ENCODE measurements around the gene GNAS-AS1.

Gene GNAS-AS1

DNA sequence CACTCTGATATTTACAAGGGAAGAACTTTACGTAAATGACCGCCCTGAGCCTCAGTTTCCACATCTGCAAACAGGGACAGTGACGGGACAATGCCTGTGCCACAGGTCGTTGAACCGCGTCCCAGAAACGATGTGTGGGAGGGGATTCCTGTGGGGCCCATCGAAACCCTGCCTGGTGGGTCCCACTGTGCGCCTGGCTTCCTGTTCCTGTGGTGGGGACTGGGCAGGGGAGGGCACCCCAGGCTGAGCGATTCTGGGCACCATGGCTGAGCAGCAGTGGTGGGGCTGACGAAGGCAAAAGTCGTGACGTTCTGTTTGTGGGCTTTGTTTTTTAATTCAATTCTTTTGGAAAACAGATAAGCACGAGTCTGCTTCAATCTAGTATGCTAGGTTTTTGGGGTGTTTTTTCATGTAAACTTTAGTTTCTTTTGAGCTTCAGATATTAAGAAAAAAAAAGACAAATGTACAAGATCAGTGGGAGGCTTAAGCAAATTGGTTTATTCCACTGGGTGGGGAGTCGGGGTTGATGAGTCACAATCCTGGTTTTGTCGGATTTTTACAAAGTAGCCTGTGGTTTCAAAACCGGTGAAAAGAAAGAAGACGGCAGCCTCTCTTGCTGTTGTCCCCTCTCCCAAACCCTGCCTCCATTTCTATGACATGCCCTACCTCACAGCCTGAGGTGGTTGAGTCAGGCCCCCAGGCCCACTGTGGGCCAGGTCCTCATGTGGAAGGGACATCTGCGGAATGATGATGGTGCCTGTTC, 40.4 kb downstream of the GNAS-AS1 start:
- TF ChIP-seq POLR2A (IDR thresholded peaks at IDR 0.05; ENCODE audit: low read depth, low read length) = no peak
- FAIRE-seq (no peak), DNase-seq (ENCODE audit: insufficient read length, low spot score) (no peak)

GRCh38 chr20:58808271-58809046, 42.2 kb downstream of the GNAS-AS1 start:
- TF ChIP-seq POLR2A (IDR thresholded peaks at IDR 0.05; ENCODE audit: low read depth, low read length) = no peak
- FAIRE-seq = no peak
- no peak for DNase-seq (ENCODE audit: insufficient read length, low spot score)

DNA sequence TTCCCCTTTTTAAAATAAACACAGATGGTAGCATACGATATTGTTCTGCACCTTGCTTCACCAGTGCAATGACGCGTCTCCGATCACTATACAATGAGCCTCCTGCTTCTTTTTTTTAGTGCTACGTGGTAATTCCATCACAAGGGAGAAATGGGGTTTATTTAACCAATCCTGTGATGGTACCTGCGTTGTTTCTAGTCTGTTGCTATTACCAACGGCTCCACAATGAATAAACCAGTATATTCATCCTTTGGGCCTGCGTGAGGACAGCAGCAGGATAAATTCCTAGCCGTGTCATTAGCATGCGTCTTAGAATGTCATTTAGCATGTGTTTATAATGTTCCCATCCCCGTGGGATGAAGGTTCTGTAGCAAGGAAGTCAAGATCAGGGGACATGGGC, 42.9 kb downstream of the GNAS-AS1 start:
- FAIRE-seq (no peak), DNase-seq (ENCODE audit: insufficient read length, low spot score) (no peak)
- no peak for TF ChIP-seq POLR2A (IDR thresholded peaks at IDR 0.05; ENCODE audit: low read depth, low read length)

- TF ChIP-seq POLR2A (IDR thresholded peaks at IDR 0.05; ENCODE audit: low read depth, low read length) = no peak
- FAIRE-seq (no peak), DNase-seq (ENCODE audit: insufficient read length, low spot score) (no peak)
Observed at GRCh38 chr20:58803533-58803932, 47.2 kb downstream of the GNAS-AS1 start.

GRCh38 chr20:58802061-58802460, 48.6 kb downstream of the GNAS-AS1 start:
- no peak for FAIRE-seq
- DNase-seq (ENCODE audit: insufficient read length, low spot score) = no peak

GRCh38 chr20:58800134-58800871, 50.4 kb downstream of the GNAS-AS1 start:
- FAIRE-seq = no peak
- DNase-seq (ENCODE audit: insufficient read length, low spot score) = no peak
- no peak for TF ChIP-seq POLR2A (IDR thresholded peaks at IDR 0.05; ENCODE audit: low read depth, low read length)

More at GRCh38 chr20:58802061-58802460, 48.6 kb downstream of the GNAS-AS1 start:
- TF ChIP-seq POLR2A (IDR thresholded peaks at IDR 0.05; ENCODE audit: low read depth, low read length) = no peak

GRCh38 chr20:58797371-58798338, 53.0 kb downstream of the GNAS-AS1 start:
- no peak for FAIRE-seq
- no peak for TF ChIP-seq POLR2A (IDR thresholded peaks at IDR 0.05; ENCODE audit: low read depth, low read length)
- DNase-seq (ENCODE audit: insufficient read length, low spot score) = no peak

DNA sequence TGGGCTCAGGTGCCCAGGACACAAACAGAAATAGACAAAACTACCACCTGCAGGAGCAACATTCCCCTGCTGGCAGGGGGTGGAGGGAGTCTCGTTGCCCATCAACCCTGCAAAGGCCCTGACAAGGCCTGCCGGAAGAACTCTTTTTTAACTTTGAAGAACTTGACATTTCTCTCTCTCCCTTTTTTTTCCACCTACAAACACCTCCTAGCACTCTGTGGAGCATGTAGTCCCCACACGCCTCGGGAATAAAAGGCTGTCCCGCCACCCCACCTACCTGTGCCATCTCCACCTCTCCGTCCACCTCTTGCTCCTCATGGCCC, 54.8 kb downstream of the GNAS-AS1 start:
- DNase-seq (ENCODE audit: insufficient read length, low spot score) (no peak), FAIRE-seq (no peak)
- no peak for TF ChIP-seq POLR2A (IDR thresholded peaks at IDR 0.05; ENCODE audit: low read depth, low read length)

DNA sequence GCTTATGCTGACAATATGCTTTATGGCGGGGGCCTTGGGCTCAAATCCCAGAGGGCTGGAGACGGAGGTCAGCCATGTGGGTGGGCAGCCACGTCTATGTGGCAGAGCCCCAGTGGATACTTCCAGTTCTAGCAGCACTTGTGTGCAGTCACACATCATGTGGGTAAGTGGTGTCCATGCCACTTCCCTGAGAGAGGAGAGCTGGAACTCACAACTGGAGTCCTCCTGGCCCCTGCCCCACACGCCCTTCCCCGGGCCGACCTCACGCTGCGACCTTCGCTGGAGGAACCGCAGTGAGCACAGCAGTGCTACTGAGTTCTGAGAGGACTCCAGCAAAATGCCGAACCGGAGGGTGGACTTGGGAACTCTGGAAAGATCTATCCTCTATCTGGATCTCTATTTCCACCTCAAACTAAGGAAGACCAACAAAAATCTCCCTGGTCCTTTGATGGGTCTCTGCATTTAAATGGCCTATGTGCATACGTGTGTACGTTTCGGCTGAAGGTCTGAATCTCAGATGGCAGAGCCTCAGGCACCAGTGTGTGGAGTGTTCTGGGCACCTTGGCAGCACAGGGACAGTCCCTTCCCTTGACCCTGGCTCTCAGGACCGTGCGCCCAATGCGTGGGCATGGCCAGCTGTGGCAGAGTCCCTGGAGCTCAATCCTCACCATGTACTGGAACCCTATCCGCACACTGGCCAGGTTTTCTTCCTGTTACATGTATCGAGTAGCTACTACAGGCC, 55.4 kb downstream of the GNAS-AS1 start:
- TF ChIP-seq POLR2A (IDR thresholded peaks at IDR 0.05; ENCODE audit: low read depth, low read length) = no peak
- no peak for DNase-seq (ENCODE audit: insufficient read length, low spot score)
- no peak for FAIRE-seq

- no peak for TF ChIP-seq POLR2A (IDR thresholded peaks at IDR 0.05; ENCODE audit: low read depth, low read length)
- DNase-seq (ENCODE audit: insufficient read length, low spot score) = no peak
- no peak for FAIRE-seq
Observed at GRCh38 chr20:58794510-58795180, 56.1 kb downstream of the GNAS-AS1 start.

GRCh38 chr20:58793512-58794420, 56.9 kb downstream of the GNAS-AS1 start:
- FAIRE-seq = no peak
- TF ChIP-seq POLR2A (IDR thresholded peaks at IDR 0.05; ENCODE audit: low read depth, low read length) = no peak
- DNase-seq (ENCODE audit: insufficient read length, low spot score) = no peak
